Hepatocyte (in vitro differentiated cells): ENCODE data around the gene SMIM22. TPM values are rescaled to one million over a fixed set of nuclear protein-coding genes. Genes with fewer than 3 reads are reported as not detected.

ENCODE experiments used
- DNase-seq: peaks from one replicate; pipeline ENCODE4 v3.0.0-alpha.2; 2016; ENCODE audit warnings: low spot score
- H2AFZ ChIP-seq: fragments of 200-600 bp; sonication (generic); 2 replicates; pipeline ENCODE4 v1.6.0; 2016; ENCODE audit warnings: antibody characterized with exemption, mild to moderate bottlenecking
- H3K27ac ChIP-seq: fragments of 200-600 bp; sonication (generic); 2 replicates; pipeline ENCODE4 v1.5.1; 2016; ENCODE audit warnings: mild to moderate bottlenecking
- H3K27me3 ChIP-seq: fragments of 200-600 bp; sonication (generic); 2 replicates; pipeline ENCODE4 v1.6.1; 2016
- H3K36me3 ChIP-seq: fragments of 200-600 bp; sonication (generic); replicated peaks from 2 replicates; pipeline ENCODE4 v1.5.1; 2016; ENCODE audit warnings: low read depth; ENCODE audit not compliant: insufficient read depth
- H3K4me1 ChIP-seq: fragments of 200-600 bp; sonication (generic); 2 replicates; pipeline ENCODE4 v1.5.1; 2016; ENCODE audit warnings: mild to moderate bottlenecking, moderate library complexity; ENCODE audit not compliant: insufficient read depth
- H3K4me2 ChIP-seq: fragments of 200-600 bp; sonication (generic); 2 replicates; pipeline ENCODE4 v1.6.0; 2016
- H3K4me3 ChIP-seq: fragments of 200-600 bp; sonication (generic); 2 replicates; pipeline ENCODE4 v1.5.1; 2016; ENCODE audit warnings: mild to moderate bottlenecking
- H3K79me2 ChIP-seq: fragments of 200-600 bp; sonication (generic); 2 replicates; pipeline ENCODE4 v1.6.0; 2017; ENCODE audit warnings: mild to moderate bottlenecking
- H3K9me2 ChIP-seq: fragments of 200-600 bp; sonication (generic); replicated peaks from 2 replicates; pipeline ENCODE4 v1.6.0; 2017; ENCODE audit warnings: mild to moderate bottlenecking; ENCODE audit not compliant: insufficient read depth
- H3K9me3 ChIP-seq: fragments of 200-600 bp; sonication (generic); 2 replicates; pipeline ENCODE4 v1.5.1; 2016; ENCODE audit warnings: low read depth, mild to moderate bottlenecking
- H4K20me1 ChIP-seq: fragments of 200-600 bp; sonication (generic); 2 replicates; pipeline ENCODE4 v1.6.0; 2016; ENCODE audit warnings: mild to moderate bottlenecking; ENCODE audit not compliant: insufficient read depth, poor library complexity, severe bottlenecking
- EZH2 ChIP-seq: fragments of 200-600 bp; sonication (generic); IDR thresholded peaks from 2 replicates; pipeline ENCODE4 v1.6.1; 2016; ENCODE audit warnings: antibody characterized with exemption, mild to moderate bottlenecking, borderline replicate concordance
- EZH2phosphoT487 ChIP-seq: fragments of 200-600 bp; sonication (generic); IDR thresholded peaks from one replicate; pipeline ENCODE4 v1.6.1; 2018; ENCODE audit warnings: antibody characterized with exemption, mild to moderate bottlenecking, low read depth, moderate library complexity; ENCODE audit not compliant: unreplicated experiment, severe bottlenecking
- WGBS: methylation state at CpG from one replicate; pipeline ENCODE4 v1.1.6; 2016; ENCODE audit warnings: low lambda C conversion rate; ENCODE audit errors: missing lambda C conversion rate; 5-methylcytosine and 5-hydroxymethylcytosine counted together
- polyA plus RNA-seq: library from polyadenylated mRNA; unstranded; fragments of >200 nt; fragmentation: Nextera tagmentation; extraction: Ambion mirVana; gene quantifications from 2 replicates; pipeline ENCODE4 v1.2.1, GENCODE V29; 2016
- total RNA-seq: library from RNA; depleted of rRNA; stranded (reverse); fragments of >200 nt; gene quantifications from 2 replicates; pipeline ENCODE4 v1.2.3, GENCODE V29; 2014
- TF ChIP-seq, protein P1 (sequence below): fragments of 200-600 bp; sonication (generic); IDR thresholded peaks from 2 replicates; pipeline ENCODE4 v1.5.1; 2016; ENCODE audit warnings: antibody characterized with exemption, mild to moderate bottlenecking; ENCODE audit not compliant: poor library complexity

Gene SMIM22
- total and polyA plus RNA-seq, 2 experiments from 2014 or later: 15.1 TPM; not detected in 1

DNA sequence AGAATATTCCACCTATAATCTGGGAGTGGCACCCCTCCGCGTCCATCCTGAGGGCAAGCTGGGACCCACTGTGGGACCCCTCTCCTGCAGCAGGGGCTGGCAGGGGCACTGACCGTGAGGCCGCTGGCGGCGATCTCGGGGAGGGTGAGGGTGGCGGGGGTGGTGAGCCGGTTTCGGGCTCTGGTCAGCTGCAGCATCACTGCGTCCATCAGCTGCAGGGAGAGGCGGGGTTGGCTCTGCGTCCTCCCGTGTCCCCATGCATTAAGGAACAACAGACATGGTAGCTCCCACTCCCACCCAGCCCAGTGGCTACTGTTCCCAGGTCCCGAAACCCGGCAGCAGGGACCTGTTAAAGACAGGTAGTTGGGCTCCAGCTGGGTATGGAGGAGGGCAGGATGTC lies 3.3 kb downstream of the SMIM22 start:
- WGBS: 96% methylated on average over 12 of the region's 16 CpGs
- no peaks in the 10 kb centered on the region for H3K36me3 ChIP-seq
- H3K27me3 ChIP-seq: no peaks in the 10 kb centered on the region
- no peak overlapping the region for H2AFZ ChIP-seq
- no peak overlapping the region for H3K4me3 ChIP-seq
- no peak overlapping the region for H3K27ac ChIP-seq
- H3K9me3 ChIP-seq: no peaks in the 10 kb centered on the region
- no peak for DNase-seq
- peaks cover 3% of the 10 kb centered on the region for H3K79me2 ChIP-seq
- no peaks in the 10 kb centered on the region for H3K9me2 ChIP-seq
- H3K4me1 ChIP-seq: peaks cover 10% of the 10 kb centered on the region
- no peak overlapping the region for H3K4me2 ChIP-seq
- H4K20me1 ChIP-seq: no peaks in the 10 kb centered on the region
- TF ChIP-seq EZH2phosphoT487: no peak
- TF ChIP-seq EZH2: no peak
- TF ChIP-seq, protein P1, sequence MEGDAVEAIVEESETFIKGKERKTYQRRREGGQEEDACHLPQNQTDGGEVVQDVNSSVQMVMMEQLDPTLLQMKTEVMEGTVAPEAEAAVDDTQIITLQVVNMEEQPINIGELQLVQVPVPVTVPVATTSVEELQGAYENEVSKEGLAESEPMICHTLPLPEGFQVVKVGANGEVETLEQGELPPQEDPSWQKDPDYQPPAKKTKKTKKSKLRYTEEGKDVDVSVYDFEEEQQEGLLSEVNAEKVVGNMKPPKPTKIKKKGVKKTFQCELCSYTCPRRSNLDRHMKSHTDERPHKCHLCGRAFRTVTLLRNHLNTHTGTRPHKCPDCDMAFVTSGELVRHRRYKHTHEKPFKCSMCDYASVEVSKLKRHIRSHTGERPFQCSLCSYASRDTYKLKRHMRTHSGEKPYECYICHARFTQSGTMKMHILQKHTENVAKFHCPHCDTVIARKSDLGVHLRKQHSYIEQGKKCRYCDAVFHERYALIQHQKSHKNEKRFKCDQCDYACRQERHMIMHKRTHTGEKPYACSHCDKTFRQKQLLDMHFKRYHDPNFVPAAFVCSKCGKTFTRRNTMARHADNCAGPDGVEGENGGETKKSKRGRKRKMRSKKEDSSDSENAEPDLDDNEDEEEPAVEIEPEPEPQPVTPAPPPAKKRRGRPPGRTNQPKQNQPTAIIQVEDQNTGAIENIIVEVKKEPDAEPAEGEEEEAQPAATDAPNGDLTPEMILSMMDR: no peak

GRCh38 chr16:4799171-4799855 lies 4.1 kb downstream of the SMIM22 start:
- WGBS: 95% methylated on average over 19 of the region's 19 CpGs

GRCh38 chr16:4800290-4801041 lies 5.3 kb downstream of the SMIM22 start:
- Histone ChIP-seq H3K27ac (no peak overlapping the region), H4K20me1 (no peaks in the 10 kb centered on the region), H3K36me3 (no peaks in the 10 kb centered on the region), H3K27me3 (no peaks in the 10 kb centered on the region), H3K9me3 (no peaks in the 10 kb centered on the region), H3K79me2 (peaks cover 3% of the 10 kb centered on the region), H3K9me2 (no peaks in the 10 kb centered on the region), H3K4me2 (peak overlapping the region; percentile 91), H3K4me3 (no peak overlapping the region), H2AFZ (no peak overlapping the region), H3K4me1 (peaks cover 21% of the 10 kb centered on the region)
- DNase-seq: no peak
- TF ChIP-seq EZH2 (no peak), EZH2phosphoT487 (no peak)
- TF ChIP-seq, protein P1: no peak
- 88% methylated on average over 17 of the region's 17 CpGs for WGBS

More at GRCh38 chr16:4799171-4799855, 4.1 kb downstream of the SMIM22 start:
- H3K79me2 ChIP-seq: peaks cover 3% of the 10 kb centered on the region
- H3K4me2 ChIP-seq: no peak overlapping the region
- no peaks in the 10 kb centered on the region for H3K27me3 ChIP-seq
- H3K4me3 ChIP-seq: no peak overlapping the region
- H3K9me2 ChIP-seq: no peaks in the 10 kb centered on the region
- no peak for TF ChIP-seq EZH2phosphoT487
- TF ChIP-seq EZH2: no peak
- TF ChIP-seq, protein P1: no peak
- H2AFZ ChIP-seq: no peak overlapping the region
- peaks cover 15% of the 10 kb centered on the region for H3K4me1 ChIP-seq
- no peak for DNase-seq
- H3K27ac ChIP-seq: no peak overlapping the region
- no peaks in the 10 kb centered on the region for H3K9me3 ChIP-seq
- H3K36me3 ChIP-seq: no peaks in the 10 kb centered on the region
- no peaks in the 10 kb centered on the region for H4K20me1 ChIP-seq
